Activated CD4-positive, alpha-beta T cell treated with anti-CD3 and anti-CD28 coated beads, Interleukin-2, amount 10 ng/mL, durations not matched to agents 7 days and 5 days (primary cell): ENCODE measurements around the gene MTX3. TPM values are rescaled to one million over a fixed set of nuclear protein-coding genes. Genes with fewer than 3 reads are reported as not detected.

Experiments
- CTCF ChIA-PET: fragments of 350-600 bp; sonication (Branson Sonifier 250); formaldehyde crosslinking; loops from one replicate; lab custom pipeline; 2021; ENCODE audit warnings: antibody characterized with exemption; lab: Charles Lee
- POLR2A ChIA-PET: fragments of 350-600 bp; sonication (Branson Sonifier 250); formaldehyde crosslinking; loops from one replicate; lab custom pipeline; 2021; ENCODE audit warnings: antibody characterized with exemption; lab: Charles Lee
- DNase-seq: peaks from one replicate; pipeline ENCODE4 v3.0.0-alpha.2; 2020
- H3K27ac Mint-ChIP-seq: one replicate; pipeline ENCODE4 v1.8.0; 2021; ENCODE audit warnings: mild to moderate bottlenecking, moderate library complexity, mixed read lengths
- H3K27me3 Mint-ChIP-seq: one replicate; pipeline ENCODE4 v1.8.0; 2021; ENCODE audit warnings: mixed read lengths
- H3K36me3 Mint-ChIP-seq: one replicate; pipeline ENCODE4 v1.8.0; 2021; ENCODE audit warnings: low read depth, mixed read lengths
- H3K4me1 Mint-ChIP-seq: one replicate; pipeline ENCODE4 v1.8.0; 2021; ENCODE audit warnings: mixed read lengths
- H3K4me3 Mint-ChIP-seq: one replicate; pipeline ENCODE4 v1.8.0; 2021; ENCODE audit warnings: mild to moderate bottlenecking, moderate library complexity, mixed read lengths
- H3K9me3 Mint-ChIP-seq: one replicate; pipeline ENCODE4 v1.8.0; 2021; ENCODE audit warnings: mixed read lengths
- total RNA-seq, 2 experiments: library from RNA; stranded (reverse); gene quantifications; one replicate each; pipeline ENCODE4 v1.2.3, GENCODE V29; 2021

MTX3 gene
- total RNA-seq, 2 experiments from 2014 or later, result 15.5 to 15.6 TPM

- H3K27ac Mint-ChIP-seq, result peak overlapping the region; percentile 31
- ChIA-PET POLR2A (no interaction called here), CTCF (interaction anchor here (1.1 kb wide), 1 partner anchor 20 kb away, joined by 3 read pairs; the partner anchor contains the start of gene MTX3)
- H3K4me1 Mint-ChIP-seq, result peaks cover 3% of the 10 kb centered on the region
- DNase-seq, result no peak
- no peak overlapping the region for H3K4me3 Mint-ChIP-seq
- H3K27me3 Mint-ChIP-seq, result no peaks in the 10 kb centered on the region
- H3K36me3 Mint-ChIP-seq, result peaks cover 3% of the 10 kb centered on the region
- peaks cover 2% of the 10 kb centered on the region for H3K9me3 Mint-ChIP-seq
Measured at GRCh38 chr5:80010754-80011392, 19.8 kb upstream of the MTX3 start.

DNA sequence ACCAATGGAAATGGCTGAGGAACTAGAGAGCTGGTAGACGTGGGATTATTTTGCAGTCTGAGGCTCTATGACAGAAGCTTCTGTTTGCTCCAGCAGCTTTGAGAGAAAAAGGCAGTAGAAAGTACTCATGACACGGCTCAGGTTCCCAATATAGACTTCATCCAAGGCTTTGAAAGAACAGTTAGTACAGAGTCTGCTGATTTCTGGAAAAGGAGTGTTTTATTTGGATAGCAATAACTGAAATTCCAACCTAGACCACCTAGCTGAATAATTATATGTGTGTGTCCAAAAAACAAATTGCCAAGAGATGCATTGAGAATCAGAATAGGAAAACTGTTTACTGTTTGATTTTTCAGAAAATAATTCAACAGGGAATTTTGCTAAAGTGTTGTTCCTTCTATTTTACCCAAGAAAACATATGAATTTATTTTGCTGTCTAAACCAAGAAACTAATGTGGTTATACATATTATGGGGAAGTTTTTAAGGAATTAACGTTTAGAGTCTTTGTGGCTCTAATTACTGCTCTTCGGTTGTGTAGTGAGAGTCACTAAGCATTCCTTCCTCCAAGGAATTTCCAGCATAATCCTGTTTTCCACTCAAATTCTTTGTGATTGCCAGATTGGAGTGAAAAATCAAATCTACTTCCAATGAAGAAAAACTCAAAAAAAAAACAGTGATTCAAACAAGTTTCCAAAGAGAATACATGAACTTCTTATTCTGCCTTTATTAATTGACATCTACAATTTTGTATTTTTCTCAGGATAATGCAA lies 18.1 kb upstream of the MTX3 start:
- Mint-ChIP-seq H3K27ac (no peak overlapping the region), H3K4me1 (peaks cover 3% of the 10 kb centered on the region), H3K9me3 (peaks cover 2% of the 10 kb centered on the region), H3K27me3 (no peaks in the 10 kb centered on the region), H3K4me3 (no peak overlapping the region), H3K36me3 (peaks cover 3% of the 10 kb centered on the region)
- no peak for DNase-seq
- CTCF ChIA-PET, result interaction anchor here (2.2 kb wide), 1 partner anchor 14 kb away, joined by 6 read pairs; no protein-coding TSS in a partner anchor
- POLR2A ChIA-PET, result no interaction called here

- DNase-seq, result no peak
- H3K36me3 Mint-ChIP-seq, result no peaks in the 10 kb centered on the region
- no peaks in the 10 kb centered on the region for H3K27me3 Mint-ChIP-seq
- H3K9me3 Mint-ChIP-seq, result no peaks in the 10 kb centered on the region
- POLR2A ChIA-PET, result no interaction called here
- no peaks in the 10 kb centered on the region for H3K4me1 Mint-ChIP-seq
- CTCF ChIA-PET, result interaction anchor here (1.5 to 2.0 kb wide), 2 partner anchors 9 to 81 kb away, joined by 4 read pairs; no protein-coding TSS in a partner anchor
- H3K27ac Mint-ChIP-seq, result no peak overlapping the region
- H3K4me3 Mint-ChIP-seq, result no peak overlapping the region
Measured at GRCh38 chr5:80002677-80003076, 11.6 kb upstream of the MTX3 start.

DNA sequence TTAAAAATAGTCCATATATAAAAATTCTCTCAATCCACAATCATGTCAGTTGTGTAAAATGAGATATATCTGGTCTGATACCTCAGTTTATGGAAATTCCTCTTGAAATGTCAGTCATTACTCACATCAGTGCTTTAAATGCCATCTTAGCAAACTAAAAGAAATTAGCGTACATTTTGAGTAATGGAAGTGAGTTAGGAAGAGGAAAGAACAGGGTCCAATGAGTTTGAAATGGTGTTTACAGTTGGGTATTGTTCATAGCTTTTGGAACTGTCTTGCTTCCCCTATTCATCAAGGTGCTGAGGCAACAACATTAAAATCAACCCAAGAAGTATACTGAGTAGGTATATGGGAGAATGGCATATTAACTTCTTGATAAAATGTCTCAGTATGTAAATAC lies 8.7 kb upstream of the MTX3 start:
- no peak overlapping the region for H3K4me3 Mint-ChIP-seq
- CTCF ChIA-PET, result no interaction called here

DNA sequence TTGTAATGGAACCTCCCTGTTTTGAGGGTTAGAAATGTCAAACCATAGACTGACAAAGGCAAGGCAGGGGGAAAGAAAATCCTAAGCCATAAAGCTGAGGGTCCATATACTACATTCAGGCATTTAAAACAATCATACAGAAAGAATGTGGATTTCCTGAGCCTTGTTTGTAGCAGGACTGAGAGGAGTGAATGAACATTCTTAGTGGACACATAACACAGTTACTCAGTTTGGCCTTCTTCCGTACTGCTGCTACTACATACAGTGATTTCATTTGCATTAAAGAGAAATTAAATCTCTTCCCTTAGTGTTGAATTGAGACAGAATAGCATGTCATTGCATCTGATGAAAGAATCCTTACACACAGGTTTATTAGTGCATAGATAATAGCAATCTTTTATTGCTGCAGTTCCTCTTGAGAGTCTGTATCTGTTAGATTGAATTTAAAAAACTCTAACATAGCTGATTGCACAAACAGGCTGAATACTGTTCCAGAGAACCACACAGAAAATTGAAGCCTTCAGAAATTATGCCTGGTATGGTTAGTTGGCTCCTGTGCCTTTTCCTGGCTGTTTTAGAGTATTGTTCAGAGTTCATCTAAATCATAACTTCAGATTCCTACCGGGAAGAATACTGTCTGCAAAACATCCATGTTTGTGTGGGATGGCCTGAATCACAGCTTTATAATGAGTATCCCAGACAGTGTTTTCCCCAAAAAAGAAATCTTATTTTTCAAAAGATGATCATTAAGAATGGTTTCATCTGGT lies 2.0 kb upstream of the MTX3 start:
- no peak overlapping the region for H3K27ac Mint-ChIP-seq
- CTCF ChIA-PET, result interaction anchor here (0.5 to 1.5 kb wide), 2 partner anchors 10 to 300 kb away, joined by 3 to 4 read pairs; no protein-coding TSS in a partner anchor
- no peak overlapping the region for H3K4me3 Mint-ChIP-seq
- peaks cover 14% of the 10 kb centered on the region for H3K36me3 Mint-ChIP-seq
- no peak for DNase-seq
- peaks cover 32% of the 10 kb centered on the region for H3K4me1 Mint-ChIP-seq
- H3K27me3 Mint-ChIP-seq, result no peaks in the 10 kb centered on the region
- H3K9me3 Mint-ChIP-seq, result peaks cover 9% of the 10 kb centered on the region
- POLR2A ChIA-PET, result no interaction called here

More for the DNA sequence above, 8.7 kb upstream of the MTX3 start:
- no peaks in the 10 kb centered on the region for H3K4me1 Mint-ChIP-seq
- peaks cover 4% of the 10 kb centered on the region for H3K36me3 Mint-ChIP-seq
- POLR2A ChIA-PET, result no interaction called here
- no peaks in the 10 kb centered on the region for H3K27me3 Mint-ChIP-seq
- H3K27ac Mint-ChIP-seq, result no peak overlapping the region
- H3K9me3 Mint-ChIP-seq, result peaks cover 3% of the 10 kb centered on the region
- no peak for DNase-seq

- ChIA-PET CTCF (interaction anchor here (0.7 to 1.6 kb wide), 9 partner anchors 9 to 88 kb away, joined by 3 to 6 read pairs (median 3); no protein-coding TSS in a partner anchor), POLR2A (interaction anchor here (0.6 to 1.2 kb wide), 6 partner anchors 8 to 336 kb away, joined by 3 to 6 read pairs (median 4); no protein-coding TSS in a partner anchor)
- Mint-ChIP-seq H3K27me3 (no peaks in the 10 kb centered on the region), H3K9me3 (peaks cover 6% of the 10 kb centered on the region), H3K36me3 (peaks cover 35% of the 10 kb centered on the region), H3K4me1 (peaks cover 47% of the 10 kb centered on the region), H3K27ac (peak overlapping the region; percentile 91), H3K4me3 (peak overlapping the region; percentile 80)
- peak; percentile 25 for DNase-seq
Measured at GRCh38 chr5:79990205-79990597, 861 bp downstream of the MTX3 start.

- H3K4me1 Mint-ChIP-seq, result peaks cover 53% of the 10 kb centered on the region
- peaks cover 64% of the 10 kb centered on the region for H3K36me3 Mint-ChIP-seq
- no peaks in the 10 kb centered on the region for H3K27me3 Mint-ChIP-seq
- CTCF ChIA-PET, result no interaction called here
- no peak for DNase-seq
- no peaks in the 10 kb centered on the region for H3K9me3 Mint-ChIP-seq
- POLR2A ChIA-PET, result no interaction called here
- H3K4me3 Mint-ChIP-seq, result no peak overlapping the region
- H3K27ac Mint-ChIP-seq, result no peak overlapping the region
Measured at GRCh38 chr5:79986260-79986659, 4.8 kb downstream of the MTX3 start.

- ChIA-PET POLR2A (no interaction called here), CTCF (interaction anchor here (0.5 to 0.6 kb wide), 2 partner anchors 11 to 601 kb away, joined by 3 read pairs; no protein-coding TSS in a partner anchor)
Measured at GRCh38 chr5:79985288-79985687, 5.8 kb downstream of the MTX3 start.

GRCh38 chr5:79984363-79984762 lies 6.7 kb downstream of the MTX3 start:
- Mint-ChIP-seq H3K4me1 (peaks cover 56% of the 10 kb centered on the region), H3K36me3 (peaks cover 76% of the 10 kb centered on the region), H3K9me3 (no peaks in the 10 kb centered on the region), H3K4me3 (no peak overlapping the region), H3K27ac (no peak overlapping the region), H3K27me3 (no peaks in the 10 kb centered on the region)
- ChIA-PET POLR2A (no interaction called here), CTCF (interaction anchor here (0.9 to 1.4 kb wide), 4 partner anchors 22 to 282 kb away, joined by 3 read pairs; no protein-coding TSS in a partner anchor)
- no peak for DNase-seq

More at GRCh38 chr5:79985288-79985687, 5.8 kb downstream of the MTX3 start:
- Mint-ChIP-seq H3K4me1 (peaks cover 59% of the 10 kb centered on the region), H3K36me3 (peaks cover 71% of the 10 kb centered on the region), H3K27ac (no peak overlapping the region), H3K27me3 (no peaks in the 10 kb centered on the region), H3K4me3 (no peak overlapping the region), H3K9me3 (no peaks in the 10 kb centered on the region)
- no peak for DNase-seq

GRCh38 chr5:79983618-79984017 lies 7.4 kb downstream of the MTX3 start:
- no peaks in the 10 kb centered on the region for H3K27me3 Mint-ChIP-seq
- H3K4me1 Mint-ChIP-seq, result peaks cover 52% of the 10 kb centered on the region
- no peak overlapping the region for H3K4me3 Mint-ChIP-seq
- POLR2A ChIA-PET, result no interaction called here
- H3K27ac Mint-ChIP-seq, result no peak overlapping the region
- CTCF ChIA-PET, result interaction anchor here (0.9 to 1.4 kb wide), 4 partner anchors 23 to 283 kb away, joined by 3 read pairs; no protein-coding TSS in a partner anchor
- peaks cover 80% of the 10 kb centered on the region for H3K36me3 Mint-ChIP-seq
- no peaks in the 10 kb centered on the region for H3K9me3 Mint-ChIP-seq
- DNase-seq, result no peak

GRCh38 chr5:79982136-79982535 lies 8.9 kb downstream of the MTX3 start:
- POLR2A ChIA-PET, result interaction anchor here (1.0 kb wide), 1 partner anchor 8 kb away, joined by 6 read pairs; no protein-coding TSS in a partner anchor
- CTCF ChIA-PET, result interaction anchor here (1.2 kb wide), 1 partner anchor 10 kb away, joined by 3 read pairs; no protein-coding TSS in a partner anchor
- H3K4me1 Mint-ChIP-seq, result peaks cover 46% of the 10 kb centered on the region

More at GRCh38 chr5:79982136-79982535, 8.9 kb downstream of the MTX3 start:
- H3K27me3 Mint-ChIP-seq, result no peaks in the 10 kb centered on the region
- H3K27ac Mint-ChIP-seq, result no peak overlapping the region
- H3K4me3 Mint-ChIP-seq, result no peak overlapping the region
- no peaks in the 10 kb centered on the region for H3K9me3 Mint-ChIP-seq
- H3K36me3 Mint-ChIP-seq, result peaks cover 82% of the 10 kb centered on the region
- no peak for DNase-seq
